MM.1S (cell line): Measurements from ENCODE around the gene PAK2.

Source experiments
- CTCF ChIP-seq: fragments of 300-600 bp; sonication (generic); IDR thresholded peaks from 2 replicates; pipeline ENCODE4 v1.5.1; 2016; ENCODE audit warnings: antibody characterized with exemption, low read length, mixed read lengths
- EZH2 ChIP-seq: fragments of 300-600 bp; sonication (generic); optimal IDR thresholded peaks from 2 replicates; pipeline ENCODE3; 2017; ENCODE audit warnings: low read depth, mild to moderate bottlenecking, antibody characterized with exemption, low read length, mixed read lengths

- no peak for TF ChIP-seq CTCF
- no peak for TF ChIP-seq EZH2
These were observed 32.1 kb upstream of the PAK2 start for GRCh38 chr3:196707566-196707965.
